Gastrocnemius medialis (tissue), 4 donors: ENCODE measurements around the gene MRPL43. TPM values are rescaled to one million over a fixed set of nuclear protein-coding genes. Genes with fewer than 3 reads are reported as not detected.

Experiments
- ATAC-seq, 2 donors: fragments of 150-250 bp; one replicate each; pipeline ENCODE4 v1.9.1; 2016
- DNase-seq, 2 donors: peaks; one replicate each; pipeline ENCODE4 v3.0.0-alpha.2; 2019
- H3K27ac ChIP-seq, 4 donors: fragments of 200-600 bp; sonication (generic); 1 replicate in 1 of 4; 2 replicates in 3 of 4; pipeline ENCODE4 v1.5.1; 2016 to 2018; ENCODE audit warnings: mild to moderate bottlenecking in 2 of 4, moderate library complexity in 1 of 4
- H3K27me3 ChIP-seq, 3 donors: fragments of 200-600 bp; sonication (generic) in 2 of 3; 1 replicate in 1 of 3; 2 replicates in 2 of 3; pipeline versions ENCODE4 v1.5.1 to v1.6.0; 2016 to 2019; ENCODE audit warnings: mild to moderate bottlenecking in 1 of 3, moderate library complexity in 1 of 3
- H3K36me3 ChIP-seq, 2 donors: fragments of 200-600 bp; sonication (generic) in 1 of 2; one replicate each; pipeline ENCODE4 v1.5.1; 2017 to 2018
- H3K4me1 ChIP-seq, 2 donors: fragments of 200-600 bp; sonication (generic) in 1 of 2; one replicate each; pipeline ENCODE4 v1.5.1; 2016 to 2017; ENCODE audit warnings: mild to moderate bottlenecking in 2 of 2
- H3K4me3 ChIP-seq, 4 donors: fragments of 200-600 bp; sonication (generic) in 3 of 4; 1 replicate in 1 of 4; 2 replicates in 3 of 4; pipeline ENCODE4 v1.5.1; 2016 to 2019; ENCODE audit warnings: mild to moderate bottlenecking in 2 of 4
- H3K9me3 ChIP-seq, 3 donors: fragments of 200-600 bp; sonication (generic) in 2 of 3; 1 replicate in 1 of 3; 2 replicates in 2 of 3; pipeline ENCODE4 v1.5.1; 2016 to 2019
- CTCF ChIP-seq, 5 experiments: fragments of 450-650 bp in 3 of 5; fragments of 200-600 bp in 2 of 5; sonication (generic) in 2 of 5; IDR thresholded peaks in 4 of 5; conservative IDR thresholded peaks in 1 of 5; 1 replicate in 4 of 5; 2 replicates in 1 of 5; pipeline ENCODE4 v1.5.1; 2016 to 2019; ENCODE audit warnings: antibody characterized with exemption in 5 of 5, mild to moderate bottlenecking in 3 of 5, moderate library complexity in 3 of 5
- POLR2A ChIP-seq, 2 donors: fragments of 450-650 bp; IDR thresholded peaks; one replicate each; pipeline ENCODE4 v1.6.1; 2017; ENCODE audit warnings: antibody characterized with exemption in 2 of 2, mild to moderate bottlenecking in 2 of 2, moderate library complexity in 2 of 2
- in situ Hi-C, 4 donors: fragments of 200-750 bp; cut with MboI; loops; one replicate each; pipeline versions ENCODE4 v1.15.0 to v1.8.0; 2017; ENCODE audit warnings: low sequenced_read_pairs in 4 of 4
- intact Hi-C: fragments of 100-400 bp; cut with DNase I; formaldehyde crosslinking; loops from one replicate; pipeline ENCODE4 v1.15.1; 2023; ENCODE audit warnings: low total_unique reads
- total RNA-seq, 4 donors: library from RNA; depleted of rRNA; stranded (reverse); fragments of >200 nt; gene quantifications; one replicate each; pipeline versions ENCODE4 v1.1.0 to v1.2.3, GENCODE V29; 2016

Gene MRPL43
- total RNA-seq, 4 donors from 2014 or later: 83.3 to 129 (median 92.5) TPM

- no peak overlapping the region for H3K4me3 ChIP-seq
- ATAC-seq: no peak
- intact Hi-C loops (no loop called here), in situ Hi-C loops (no loop called here)
- no peak overlapping the region for H3K27ac ChIP-seq
- TF ChIP-seq POLR2A (IDR thresholded peaks at IDR 0.05) (no peak), CTCF (IDR thresholded peaks at IDR 0.05 in 4 of 5, conservative IDR thresholded peaks at IDR 0.05 in 1 of 5) (no peak)
- DNase-seq: no peak
- no peaks in the 10 kb centered on the region for H3K27me3 ChIP-seq
- no peaks in the 10 kb centered on the region for H3K9me3 ChIP-seq
- H3K4me1 ChIP-seq: peaks cover 8 to 11% of the 10 kb centered on the region in 2 donors
- peaks cover 0 to 40% of the 10 kb centered on the region in 2 donors for H3K36me3 ChIP-seq
Measured at GRCh38 chr10:100963826-100964225, 23.5 kb downstream of the MRPL43 start.

- Histone ChIP-seq H3K4me1 (peaks cover 3 to 6% of the 10 kb centered on the region in 2 donors), H3K27me3 (no peaks in the 10 kb centered on the region), H3K9me3 (no peaks in the 10 kb centered on the region), H3K27ac (no peak overlapping the region), H3K36me3 (peaks cover 0 to 52% of the 10 kb centered on the region in 2 donors), H3K4me3 (no peak overlapping the region)
- TF ChIP-seq CTCF (IDR thresholded peaks at IDR 0.05 in 4 of 5, conservative IDR thresholded peaks at IDR 0.05 in 1 of 5): no peak
- ATAC-seq: no peak
- intact Hi-C loops (no loop called here), in situ Hi-C loops (no loop called here)
- DNase-seq: no peak
Measured at GRCh38 chr10:100962351-100963080, 24.8 kb downstream of the MRPL43 start.

GRCh38 chr10:100960251-100960650, 27.0 kb downstream of the MRPL43 start:
- in situ Hi-C loops: no loop called here
- no peak overlapping the region for H3K4me3 ChIP-seq
- no peak overlapping the region for H3K27ac ChIP-seq
- no peak for TF ChIP-seq POLR2A (IDR thresholded peaks at IDR 0.05)
- TF ChIP-seq CTCF (IDR thresholded peaks at IDR 0.05 in 4 of 5, conservative IDR thresholded peaks at IDR 0.05 in 1 of 5): no peak
- DNase-seq (no peak), ATAC-seq (no peak)
- H3K36me3 ChIP-seq: peaks cover 0 to 68% of the 10 kb centered on the region in 2 donors
- no peaks in the 10 kb centered on the region for H3K27me3 ChIP-seq
- intact Hi-C loops: no loop called here
- H3K9me3 ChIP-seq: no peaks in the 10 kb centered on the region
- H3K4me1 ChIP-seq: peaks cover 3 to 6% of the 10 kb centered on the region in 2 donors

GRCh38 chr10:100948916-100949315, 38.4 kb downstream of the MRPL43 start:
- no peaks in the 10 kb centered on the region for H3K4me1 ChIP-seq
- H3K36me3 ChIP-seq: peaks cover 3 to 97% of the 10 kb centered on the region in 2 donors
- H3K9me3 ChIP-seq: no peaks in the 10 kb centered on the region
- in situ Hi-C loops (no loop called here), intact Hi-C loops (no loop called here)
- no peak for ATAC-seq
- no peak overlapping the region for H3K27ac ChIP-seq
- no peaks in the 10 kb centered on the region for H3K27me3 ChIP-seq
- no peak overlapping the region for H3K4me3 ChIP-seq
- DNase-seq: no peak
- TF ChIP-seq CTCF (IDR thresholded peaks at IDR 0.05 in 4 of 5, conservative IDR thresholded peaks at IDR 0.05 in 1 of 5): no peak
- TF ChIP-seq POLR2A (IDR thresholded peaks at IDR 0.05): no peak
